Embryonic facial prominence (tissue), 1 donor: Measurements from ENCODE around the gene MFRP.
"Not testable (repeated sequence)": the region's sequence is repeated elsewhere in the genome, so short reads cannot be mapped to it uniquely, and the experiment has no call there.

Experiments
- DNase-seq: peaks from one replicate; pipeline ENCODE4 v3.0.0-alpha.2; 2016; ENCODE audit errors: extremely low spot score

Gene MFRP

GRCh38 chr11:119346605-119347004, at the start of gene MFRP:
Gene MFRP (minus strand): TSS chr11:119346705. CDS start chr11:119346513, 192 bp downstream.
- DNase-seq, result no peak

GRCh38 chr11:119391275-119391674, 44.8 kb upstream of the MFRP start:
- no peak for DNase-seq

GRCh38 chr11:119389611-119390254, 43.2 kb upstream of the MFRP start:
- DNase-seq, result no peak

- no peak for DNase-seq
Measured at GRCh38 chr11:119388103-119388502, 41.6 kb upstream of the MFRP start.

GRCh38 chr11:119384332-119384731, 37.8 kb upstream of the MFRP start:
- no peak for DNase-seq

GRCh38 chr11:119382513-119382912, 36.0 kb upstream of the MFRP start:
- DNase-seq, result not testable (repeated sequence)

GRCh38 chr11:119382101-119382500, 35.6 kb upstream of the MFRP start:
- DNase-seq, result no peak

GRCh38 chr11:119381181-119381988, 34.9 kb upstream of the MFRP start, which contains the start of gene USP2:
Gene USP2 (minus strand): TSS chr11:119381690. CDS start chr11:119373480, 8,210 bp downstream.
- DNase-seq, result peak; percentile 95

GRCh38 chr11:119380827-119381180, 34.3 kb upstream of the MFRP start:
- DNase-seq, result no peak

GRCh38 chr11:119380160-119380826, 33.8 kb upstream of the MFRP start:
- no peak for DNase-seq

GRCh38 chr11:119378851-119379465, 32.5 kb upstream of the MFRP start:
- no peak for DNase-seq

GRCh38 chr11:119377961-119378667, 31.6 kb upstream of the MFRP start:
- DNase-seq, result no peak

GRCh38 chr11:119377112-119377901, 30.8 kb upstream of the MFRP start:
- DNase-seq, result no peak

GRCh38 chr11:119376197-119376847, 29.8 kb upstream of the MFRP start:
- DNase-seq, result no peak

GRCh38 chr11:119375337-119376196, 29.1 kb upstream of the MFRP start:
- no peak for DNase-seq

GRCh38 chr11:119374632-119375336, 28.3 kb upstream of the MFRP start:
- no peak for DNase-seq

- DNase-seq, result no peak
Measured at GRCh38 chr11:119373921-119374631, 27.6 kb upstream of the MFRP start.
